HCT116 (cell line): ENCODE results near the gene MYO10. TPM values are rescaled to one million over a fixed set of nuclear protein-coding genes. Genes with fewer than 3 reads are reported as not detected.

Experiments used
- ATAC-seq: fragments of 200-7000 bp; cut with Tn5 transposase; 2 replicates; pipeline ENCODE4 v1.9.1; 2020; ENCODE audit warnings: mild to moderate bottlenecking, moderate library complexity
- BruUV-seq: library from RNA; stranded (reverse); fragments of 400-500 nt; replicated peaks from 2 replicates; lab custom pipeline; 2021; lab: Mats Ljungman, UMichigan
- CTCF ChIA-PET: fragments of 300-600 bp; sonication (Branson Sonifier 250); formaldehyde crosslinking; loops from one replicate; lab custom pipeline; 2021; ENCODE audit warnings: antibody characterized with exemption; lab: Charles Lee
- POLR2A ChIA-PET: fragments of 300-600, 350-600 bp; sonication (Branson Sonifier 250); formaldehyde crosslinking; loops from one replicate; lab custom pipeline; 2021; ENCODE audit warnings: antibody characterized with exemption; lab: Charles Lee
- RAD21 ChIA-PET, 2 experiments: fragments of 300-600 bp; sonication (Branson Sonifier 250); formaldehyde crosslinking; loops; one replicate each; lab custom pipeline; 2023; ENCODE audit warnings: low total read pairs in 2 of 2; ENCODE audit not compliant: uncharacterized antibody in 2 of 2, unreplicated experiment in 2 of 2, low non-redundant PET in 1 of 2; lab: Charles Lee
- DNase-seq: peaks from one replicate; pipeline ENCODE4 v3.0.0-alpha.2; 2010; ENCODE audit warnings: low read depth, low spot score
- H2AFZ ChIP-seq: fragments of 200-600 bp; shearing (Covaris generic), sonication (generic); 2 replicates; pipeline ENCODE4 v1.6.1; 2017; ENCODE audit warnings: low read depth, mixed run types, mixed read lengths, antibody characterized with exemption, low read length; ENCODE audit not compliant: poor library complexity, severe bottlenecking
- H3K27ac ChIP-seq: 2 replicates; pipeline ENCODE4 v1.5.1; 2012; ENCODE audit warnings: low read depth, low read length
- H3K27me3 ChIP-seq: fragments of 200-600 bp; sonication (generic); 2 replicates; pipeline ENCODE4 v1.6.1; 2016; ENCODE audit warnings: mixed run types, low read length, mixed read lengths; ENCODE audit not compliant: insufficient read depth
- H3K36me3 ChIP-seq, 2 experiments: fragments of 200-500 bp in 1 of 2; fragments of 200-600 bp in 1 of 2; sonication (Bioruptor generic) in 1 of 2; sonication (generic) in 1 of 2; 2 replicates each; pipeline versions ENCODE4 v1.5.1 to v1.6.1; 2014 to 2016; ENCODE audit warnings: low read length in 2 of 2, inconsistent platforms in 1 of 2, mixed read lengths in 1 of 2, mixed run types in 1 of 2; ENCODE audit not compliant: insufficient read depth in 2 of 2, control insufficient read depth in 1 of 2
- H3K4me1 ChIP-seq, 2 experiments: fragments of 200-600 bp in 1 of 2; sonication (generic) in 1 of 2; 2 replicates each; pipeline versions ENCODE4 v1.5.1 to v1.6.1; 2012 to 2017; ENCODE audit warnings: low read length in 2 of 2, inconsistent platforms in 1 of 2, mild to moderate bottlenecking in 1 of 2, mixed read lengths in 1 of 2, mixed run types in 1 of 2, moderate library complexity in 1 of 2; ENCODE audit not compliant: insufficient read depth in 2 of 2, control insufficient read depth in 1 of 2
- H3K4me2 ChIP-seq: fragments of 200-600 bp; sonication (generic); 2 replicates; pipeline ENCODE4 v1.6.1; 2017; ENCODE audit warnings: mixed run types, low read length, mixed read lengths
- H3K4me3 ChIP-seq, 2 experiments: fragments of 200-600 bp in 1 of 2; sonication (generic) in 1 of 2; replicated peaks in 1 of 2; 2 replicates each; pipeline ENCODE4 v1.5.1; 2011 to 2016; ENCODE audit warnings: low read length in 2 of 2, control low read depth in 1 of 2, low read depth in 1 of 2, mild to moderate bottlenecking in 1 of 2, mixed read lengths in 1 of 2, mixed run types in 1 of 2
- H3K79me2 ChIP-seq: fragments of 200-600 bp; sonication (generic); 2 replicates; pipeline ENCODE4 v1.6.1; 2017; ENCODE audit warnings: mild to moderate bottlenecking, mixed run types, low read length, moderate library complexity, mixed read lengths; ENCODE audit not compliant: insufficient read depth
- H3K9ac ChIP-seq: fragments of 200-600 bp; sonication (generic); 2 replicates; pipeline ENCODE4 v1.6.1; 2016; ENCODE audit warnings: low read length, mixed read lengths
- H3K9me2 ChIP-seq: fragments of 200-600 bp; sonication (generic), shearing (Covaris generic); 2 replicates; pipeline ENCODE4 v1.6.1; 2017; ENCODE audit warnings: mixed run types, mild to moderate bottlenecking, moderate library complexity; ENCODE audit not compliant: insufficient read depth
- H3K9me3 ChIP-seq, 2 experiments: fragments of 200-500 bp in 1 of 2; fragments of 200-600 bp in 1 of 2; sonication (Bioruptor generic) in 1 of 2; sonication (generic) in 1 of 2; 2 replicates each; pipeline ENCODE4 v1.6.1; 2014 to 2017; ENCODE audit warnings: low read length in 2 of 2, mixed read lengths in 2 of 2, inconsistent platforms in 1 of 2, low read depth in 1 of 2, mild to moderate bottlenecking in 1 of 2, mixed run types in 1 of 2, moderate library complexity in 1 of 2; ENCODE audit not compliant: control insufficient read depth in 1 of 2, insufficient read depth in 1 of 2
- H4K20me1 ChIP-seq: fragments of 200-600 bp; sonication (generic), shearing (Covaris generic); 2 replicates; pipeline ENCODE4 v1.6.1; 2017; ENCODE audit warnings: mixed run types, mild to moderate bottlenecking, moderate library complexity; ENCODE audit not compliant: insufficient read depth
- CEBPB ChIP-seq: IDR thresholded peaks from 2 replicates; pipeline ENCODE4 v1.6.1; 2012; ENCODE audit warnings: low read depth
- CTCF ChIP-seq, 3 experiments: fragments of 200-600 bp in 1 of 3; sonication (generic) in 1 of 3; IDR thresholded peaks in 2 of 3; conservative IDR thresholded peaks in 1 of 3; 2 replicates each; pipeline ENCODE4 v1.5.1; 2012 to 2017; ENCODE audit warnings: low read depth in 2 of 3, low read length in 2 of 3, antibody characterized with exemption in 1 of 3, borderline replicate concordance in 1 of 3, control low read depth in 1 of 3, mild to moderate bottlenecking in 1 of 3, mixed read lengths in 1 of 3, mixed run types in 1 of 3, moderate library complexity in 1 of 3; ENCODE audit not compliant: insufficient read depth in 1 of 3
- EZH2 ChIP-seq: fragments of 200-600 bp; sonication (generic); IDR thresholded peaks from 2 replicates; pipeline ENCODE4 v1.6.1; 2017; ENCODE audit warnings: antibody characterized with exemption, mixed run types
- EZH2phosphoT487 ChIP-seq: fragments of 200-600 bp; IDR thresholded peaks from 2 replicates; pipeline ENCODE4 v1.6.1; 2018; ENCODE audit warnings: antibody characterized with exemption, borderline replicate concordance
- FOSL1 ChIP-seq: IDR thresholded peaks from 2 replicates; pipeline ENCODE4 v1.6.1; 2012; ENCODE audit warnings: low read depth
- JUND ChIP-seq: IDR thresholded peaks from 2 replicates; pipeline ENCODE4 v1.6.1; 2012
- MAX ChIP-seq: IDR thresholded peaks from 2 replicates; pipeline ENCODE4 v1.6.1; 2012
- POLR2A ChIP-seq: IDR thresholded peaks from 2 replicates; pipeline ENCODE4 v1.7.0; 2011; ENCODE audit warnings: borderline replicate concordance; ENCODE audit not compliant: insufficient read depth, insufficient read length; ENCODE audit errors: extremely low read depth
- POLR2AphosphoS5 ChIP-seq: IDR thresholded peaks from 2 replicates; pipeline ENCODE4 v1.6.1; 2011; ENCODE audit warnings: mild to moderate bottlenecking, low read depth, low read length, moderate library complexity
- RAD21 ChIP-seq: IDR thresholded peaks from 2 replicates; pipeline ENCODE4 v1.6.1; 2012; ENCODE audit warnings: low read depth, mild to moderate bottlenecking
- SIN3A ChIP-seq: IDR thresholded peaks from 2 replicates; pipeline ENCODE4 v1.6.1; 2012; ENCODE audit warnings: low read depth
- SP1 ChIP-seq: IDR thresholded peaks from 2 replicates; pipeline ENCODE4 v1.6.1; 2012; ENCODE audit warnings: low read depth
- SRF ChIP-seq: IDR thresholded peaks from 2 replicates; pipeline ENCODE4 v1.6.1; 2012; ENCODE audit warnings: low read depth
- YY1 ChIP-seq: IDR thresholded peaks from 2 replicates; pipeline ENCODE4 v1.6.1; 2011; ENCODE audit warnings: low read length, low read depth, moderate library complexity, mild to moderate bottlenecking; ENCODE audit not compliant: insufficient replicate concordance; ENCODE audit errors: extremely low read depth
- ZNF274 ChIP-seq: fragments of 200-500 bp; sonication (Bioruptor generic); IDR thresholded peaks from 2 replicates; pipeline ENCODE4 v1.6.1; 2014; ENCODE audit warnings: mild to moderate bottlenecking, low read depth, low read length, inconsistent platforms
- intact Hi-C: fragments of 100-400 bp; cut with micrococcal nuclease; formaldehyde crosslinking; loops from 2 replicates; pipeline ENCODE4 v1.10.0; 2022
- total RNA-seq: library from RNA; stranded (reverse); gene quantifications from one replicate; pipeline ENCODE4 v1.2.1, GENCODE V29; 2021; ENCODE audit not compliant: unreplicated experiment
- TF ChIP-seq, protein P1 (sequence below): IDR thresholded peaks from 2 replicates; pipeline ENCODE4 v1.6.1; 2012; ENCODE audit warnings: low read depth
- TF ChIP-seq, protein P2 (sequence below): IDR thresholded peaks from 2 replicates; pipeline ENCODE4 v1.6.1; 2011; ENCODE audit warnings: mild to moderate bottlenecking, low read length, moderate library complexity; ENCODE audit not compliant: insufficient replicate concordance; ENCODE audit errors: extremely low read depth

The MYO10 gene
- total RNA-seq, 1 experiment from 2014 or later = 34.9 TPM

- ChIA-PET POLR2A (no interaction called here), CTCF (no interaction called here), RAD21 (interaction anchor here in 1 of 2 experiments (0.6 kb wide), 1 partner anchor 11 kb away, joined by 3 read pairs; no protein-coding TSS in a partner anchor)
- Histone ChIP-seq H3K9ac (no peak overlapping the region), H3K4me3 (no peak overlapping the region), H3K9me2 (no peaks in the 10 kb centered on the region), H3K36me3 (peaks cover 0 to 12% of the 10 kb centered on the region in 2 experiments; a peak in 1 of 4 replicates), H3K9me3 (no peaks in the 10 kb centered on the region), H3K27ac (no peak overlapping the region), H3K79me2 (no peaks in the 10 kb centered on the region), H3K4me2 (no peak overlapping the region), H4K20me1 (no peaks in the 10 kb centered on the region), H3K27me3 (no peaks in the 10 kb centered on the region), H2AFZ (no peak overlapping the region), H3K4me1 (no peaks in the 10 kb centered on the region)
- no peak for DNase-seq
- ATAC-seq = no peak
- intact Hi-C loops = no loop called here
- TF ChIP-seq SP1 (no peak), YY1 (no peak), RAD21 (no peak), SIN3A (no peak), MAX (no peak), CTCF (IDR thresholded peaks at IDR 0.05 in 2 of 3, conservative IDR thresholded peaks at IDR 0.05 in 1 of 3; ENCODE audit: borderline replicate concordance in 1 of 3, insufficient read depth in 1 of 3, low read depth in 2 of 3, low read length in 2 of 3) (no peak), POLR2A (no peak), JUND (no peak), CEBPB (no peak), EZH2 (no peak), ZNF274 (no peak), SRF (no peak), POLR2AphosphoS5 (no peak), FOSL1 (no peak), EZH2phosphoT487 (no peak)
- TF ChIP-seq, protein P1, sequence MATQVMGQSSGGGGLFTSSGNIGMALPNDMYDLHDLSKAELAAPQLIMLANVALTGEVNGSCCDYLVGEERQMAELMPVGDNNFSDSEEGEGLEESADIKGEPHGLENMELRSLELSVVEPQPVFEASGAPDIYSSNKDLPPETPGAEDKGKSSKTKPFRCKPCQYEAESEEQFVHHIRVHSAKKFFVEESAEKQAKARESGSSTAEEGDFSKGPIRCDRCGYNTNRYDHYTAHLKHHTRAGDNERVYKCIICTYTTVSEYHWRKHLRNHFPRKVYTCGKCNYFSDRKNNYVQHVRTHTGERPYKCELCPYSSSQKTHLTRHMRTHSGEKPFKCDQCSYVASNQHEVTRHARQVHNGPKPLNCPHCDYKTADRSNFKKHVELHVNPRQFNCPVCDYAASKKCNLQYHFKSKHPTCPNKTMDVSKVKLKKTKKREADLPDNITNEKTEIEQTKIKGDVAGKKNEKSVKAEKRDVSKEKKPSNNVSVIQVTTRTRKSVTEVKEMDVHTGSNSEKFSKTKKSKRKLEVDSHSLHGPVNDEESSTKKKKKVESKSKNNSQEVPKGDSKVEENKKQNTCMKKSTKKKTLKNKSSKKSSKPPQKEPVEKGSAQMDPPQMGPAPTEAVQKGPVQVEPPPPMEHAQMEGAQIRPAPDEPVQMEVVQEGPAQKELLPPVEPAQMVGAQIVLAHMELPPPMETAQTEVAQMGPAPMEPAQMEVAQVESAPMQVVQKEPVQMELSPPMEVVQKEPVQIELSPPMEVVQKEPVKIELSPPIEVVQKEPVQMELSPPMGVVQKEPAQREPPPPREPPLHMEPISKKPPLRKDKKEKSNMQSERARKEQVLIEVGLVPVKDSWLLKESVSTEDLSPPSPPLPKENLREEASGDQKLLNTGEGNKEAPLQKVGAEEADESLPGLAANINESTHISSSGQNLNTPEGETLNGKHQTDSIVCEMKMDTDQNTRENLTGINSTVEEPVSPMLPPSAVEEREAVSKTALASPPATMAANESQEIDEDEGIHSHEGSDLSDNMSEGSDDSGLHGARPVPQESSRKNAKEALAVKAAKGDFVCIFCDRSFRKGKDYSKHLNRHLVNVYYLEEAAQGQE = no peak
- TF ChIP-seq, protein P2, sequence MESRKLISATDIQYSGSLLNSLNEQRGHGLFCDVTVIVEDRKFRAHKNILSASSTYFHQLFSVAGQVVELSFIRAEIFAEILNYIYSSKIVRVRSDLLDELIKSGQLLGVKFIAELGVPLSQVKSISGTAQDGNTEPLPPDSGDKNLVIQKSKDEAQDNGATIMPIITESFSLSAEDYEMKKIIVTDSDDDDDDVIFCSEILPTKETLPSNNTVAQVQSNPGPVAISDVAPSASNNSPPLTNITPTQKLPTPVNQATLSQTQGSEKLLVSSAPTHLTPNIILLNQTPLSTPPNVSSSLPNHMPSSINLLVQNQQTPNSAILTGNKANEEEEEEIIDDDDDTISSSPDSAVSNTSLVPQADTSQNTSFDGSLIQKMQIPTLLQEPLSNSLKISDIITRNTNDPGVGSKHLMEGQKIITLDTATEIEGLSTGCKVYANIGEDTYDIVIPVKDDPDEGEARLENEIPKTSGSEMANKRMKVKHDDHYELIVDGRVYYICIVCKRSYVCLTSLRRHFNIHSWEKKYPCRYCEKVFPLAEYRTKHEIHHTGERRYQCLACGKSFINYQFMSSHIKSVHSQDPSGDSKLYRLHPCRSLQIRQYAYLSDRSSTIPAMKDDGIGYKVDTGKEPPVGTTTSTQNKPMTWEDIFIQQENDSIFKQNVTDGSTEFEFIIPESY = no peak
- BruUV-seq = no TSS peak
Observed at GRCh38 chr5:16768184-16768583, 167.9 kb downstream of the MYO10 start.
